Lung (tissue), 12 donors: ENCODE data around the gene POLN. TPM values are rescaled to one million over a fixed set of nuclear protein-coding genes. Genes with fewer than 3 reads are reported as not detected.

Source experiments
- ATAC-seq: fragments of 200-7000 bp; cut with Tn5 transposase; one replicate; pipeline ENCODE4 v1.9.1; 2020; ENCODE audit warnings: moderate number of reproducible peaks; ENCODE audit not compliant: insufficient read depth, low FRiP score
- DNase-seq, 3 donors: peaks; one replicate each; pipeline ENCODE4 v3.0.0-alpha.2; 2013 to 2017
- H3K27ac ChIP-seq, 2 donors: one replicate each; pipeline ENCODE4 v1.5.1; 2013; ENCODE audit warnings: mild to moderate bottlenecking in 2 of 2, moderate library complexity in 2 of 2, control low read depth in 1 of 2, inconsistent platforms in 1 of 2, low read depth in 1 of 2, low read length in 1 of 2
- H3K27me3 ChIP-seq, 3 donors: one replicate each; pipeline ENCODE4 v1.5.1; 2013; ENCODE audit warnings: low read length in 2 of 3; ENCODE audit not compliant: control insufficient read depth in 3 of 3, insufficient read depth in 3 of 3
- H3K36me3 ChIP-seq, 4 donors: one replicate each; pipeline ENCODE4 v1.5.1; 2013; ENCODE audit warnings: low read length in 4 of 4, mild to moderate bottlenecking in 1 of 4, moderate library complexity in 1 of 4; ENCODE audit not compliant: control insufficient read depth in 4 of 4, insufficient read depth in 4 of 4
- H3K4me1 ChIP-seq, 5 donors: one replicate each; pipeline ENCODE4 v1.5.1; 2013; ENCODE audit warnings: low read length in 5 of 5, mild to moderate bottlenecking in 2 of 5, moderate library complexity in 1 of 5; ENCODE audit not compliant: control insufficient read depth in 5 of 5, insufficient read depth in 5 of 5
- H3K4me3 ChIP-seq: one replicate; pipeline ENCODE4 v1.5.1; 2013; ENCODE audit warnings: mild to moderate bottlenecking, control low read depth, moderate library complexity
- H3K9ac ChIP-seq, 2 donors: one replicate each; pipeline ENCODE4 v1.5.1; 2013; ENCODE audit warnings: low read length in 2 of 2, control low read depth in 1 of 2; ENCODE audit not compliant: insufficient read depth in 1 of 2
- H3K9me3 ChIP-seq, 4 donors: one replicate each; pipeline ENCODE4 v1.5.1; 2013; ENCODE audit warnings: low read length in 3 of 4, mild to moderate bottlenecking in 1 of 4, moderate library complexity in 1 of 4; ENCODE audit not compliant: control insufficient read depth in 4 of 4, insufficient read depth in 3 of 4
- WGBS, 2 donors: extraction: QIAGEN DNeasy Blood & Tissue Kit; methylation state at CpG; one replicate each; pipeline ENCODE4 v1.1.7; 2013; 5-methylcytosine and 5-hydroxymethylcytosine counted together
- polyA plus RNA-seq, 2 donors: library from polyadenylated mRNA; stranded (reverse); fragments of 200-250 nt; gene quantifications; one replicate each; pipeline ENCODE4 v1.2.1, GENCODE V29; 2013
- total RNA-seq, 2 donors: library from RNA; depleted of rRNA in 1 of 2; stranded (reverse); fragments of >200 nt in 1 of 2; gene quantifications; one replicate each; pipeline ENCODE4 v1.2.1, GENCODE V29; 2014 to 2021
- TF ChIP-seq, protein P1 (sequence below): IDR thresholded peaks from 2 replicates; pipeline ENCODE4 v1.5.1; 2012; ENCODE audit warnings: mild to moderate bottlenecking; ENCODE audit errors: control extremely low read depth, extremely low read depth
- donor health status: control.
- donor health status: control.
- donor health status: Bipolar disorder and iron deficiency.
- donor health status: healthy.
- donor health status: DM: yes; HTN: yes; CAD: no.

Gene POLN
- total and polyA plus RNA-seq, 4 donors: 0.68 to 3.7 (median 2.2) TPM

DNA sequence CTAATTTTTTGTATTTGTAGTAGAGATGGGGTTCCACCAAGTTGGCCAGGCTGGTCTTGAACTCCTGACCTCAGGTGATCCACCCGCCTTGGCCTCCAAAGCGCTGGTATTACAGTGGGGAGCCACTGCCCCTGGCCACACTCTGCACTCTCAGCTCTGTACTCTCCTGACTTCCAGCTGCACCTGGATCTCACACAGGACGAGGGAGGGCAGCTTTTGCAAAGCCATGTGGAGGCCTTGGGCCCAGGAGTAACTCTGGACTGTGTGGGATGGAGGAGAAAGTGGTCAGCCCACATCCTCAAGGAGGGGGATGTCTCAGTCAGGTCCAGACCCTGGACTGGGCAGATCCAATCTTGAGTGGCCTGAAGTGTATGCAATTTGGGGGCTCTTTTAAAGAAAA lies 159.8 kb downstream of the POLN start:
- Histone ChIP-seq H3K27me3 (no peaks in the 10 kb centered on the region), H3K27ac (no peak overlapping the region), H3K9ac (no peak overlapping the region), H3K9me3 (peaks cover 0 to 3% (median 0%) of the 10 kb centered on the region in 4 donors), H3K4me3 (no peak overlapping the region), H3K36me3 (no peaks in the 10 kb centered on the region), H3K4me1 (no peaks in the 10 kb centered on the region)
- WGBS, 2 donors: 86 to 87% methylated on average over 3 of the region's 3 CpGs
- DNase-seq (no peak), ATAC-seq (no peak)
- TF ChIP-seq, protein P1, sequence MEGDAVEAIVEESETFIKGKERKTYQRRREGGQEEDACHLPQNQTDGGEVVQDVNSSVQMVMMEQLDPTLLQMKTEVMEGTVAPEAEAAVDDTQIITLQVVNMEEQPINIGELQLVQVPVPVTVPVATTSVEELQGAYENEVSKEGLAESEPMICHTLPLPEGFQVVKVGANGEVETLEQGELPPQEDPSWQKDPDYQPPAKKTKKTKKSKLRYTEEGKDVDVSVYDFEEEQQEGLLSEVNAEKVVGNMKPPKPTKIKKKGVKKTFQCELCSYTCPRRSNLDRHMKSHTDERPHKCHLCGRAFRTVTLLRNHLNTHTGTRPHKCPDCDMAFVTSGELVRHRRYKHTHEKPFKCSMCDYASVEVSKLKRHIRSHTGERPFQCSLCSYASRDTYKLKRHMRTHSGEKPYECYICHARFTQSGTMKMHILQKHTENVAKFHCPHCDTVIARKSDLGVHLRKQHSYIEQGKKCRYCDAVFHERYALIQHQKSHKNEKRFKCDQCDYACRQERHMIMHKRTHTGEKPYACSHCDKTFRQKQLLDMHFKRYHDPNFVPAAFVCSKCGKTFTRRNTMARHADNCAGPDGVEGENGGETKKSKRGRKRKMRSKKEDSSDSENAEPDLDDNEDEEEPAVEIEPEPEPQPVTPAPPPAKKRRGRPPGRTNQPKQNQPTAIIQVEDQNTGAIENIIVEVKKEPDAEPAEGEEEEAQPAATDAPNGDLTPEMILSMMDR: no peak

GRCh38 chr4:2081540-2081939 lies 160.4 kb downstream of the POLN start:
- Histone ChIP-seq H3K9me3 (peaks cover 0 to under 1% (median 0%) of the 10 kb centered on the region in 4 donors), H3K36me3 (no peaks in the 10 kb centered on the region), H3K27me3 (no peaks in the 10 kb centered on the region), H3K4me1 (no peaks in the 10 kb centered on the region), H3K9ac (no peak overlapping the region), H3K4me3 (no peak overlapping the region), H3K27ac (no peak overlapping the region)
- TF ChIP-seq, protein P1: no peak
- 93 to 95% methylated on average over 10 of the region's 10 CpGs for WGBS, 2 donors
- no peak for DNase-seq
- no peak for ATAC-seq

DNA sequence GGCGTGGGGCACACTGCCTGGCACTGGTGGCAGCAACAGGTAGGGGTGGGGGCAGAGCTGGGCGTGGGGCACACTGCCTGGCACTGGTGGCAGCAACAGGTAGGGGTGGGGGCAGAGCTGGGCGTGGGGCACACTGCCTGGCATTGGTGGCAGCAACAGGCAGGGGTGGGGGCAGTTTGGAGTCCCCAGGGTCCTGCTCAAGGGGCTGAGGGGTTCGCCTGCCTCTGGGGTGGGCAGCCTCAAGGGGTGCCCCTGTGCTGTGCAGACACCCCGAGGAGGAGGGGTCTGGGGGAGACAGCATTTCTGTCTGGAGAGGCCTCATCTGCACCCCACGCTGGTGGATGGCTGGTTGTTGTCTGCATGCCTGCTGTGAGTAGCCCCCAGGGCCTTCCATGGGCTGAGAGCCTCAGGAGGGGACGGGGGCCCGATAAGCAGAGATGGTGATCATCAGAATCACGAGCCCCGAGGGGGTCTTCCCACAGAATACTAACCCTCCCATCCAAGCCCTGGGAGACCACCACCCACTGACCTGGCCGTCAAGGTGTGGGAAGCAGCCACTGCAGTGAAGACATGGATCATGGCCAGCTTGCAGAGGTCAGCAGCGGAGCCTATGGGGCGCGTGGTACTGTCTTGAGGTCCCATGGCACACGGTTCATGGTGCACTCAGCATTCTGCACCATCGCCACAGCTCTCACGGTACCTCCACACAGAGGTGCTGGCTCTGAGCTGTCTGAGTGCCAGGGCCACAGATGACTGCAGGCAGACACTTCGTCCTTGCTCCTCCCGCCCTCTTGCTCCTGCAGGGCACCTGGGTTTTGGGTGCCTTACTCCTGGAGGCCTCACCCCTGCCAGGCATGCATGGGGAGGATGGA lies 161.3 kb downstream of the POLN start:
- Histone ChIP-seq H3K4me1 (no peaks in the 10 kb centered on the region), H3K9me3 (no peaks in the 10 kb centered on the region), H3K9ac (no peak overlapping the region), H3K4me3 (no peak overlapping the region), H3K36me3 (no peaks in the 10 kb centered on the region), H3K27ac (no peak overlapping the region), H3K27me3 (no peaks in the 10 kb centered on the region)
- 88 to 95% methylated on average over 19 of the region's 19 CpGs for WGBS, 2 donors
- ATAC-seq (no peak), DNase-seq (peak in 1 of 3 donors; percentile 8)
- TF ChIP-seq, protein P1: no peak
